ENCODE measurements around the gene PCDH19. TPM values are rescaled to one million over a fixed set of nuclear protein-coding genes. Genes with fewer than 3 reads are reported as not detected.

The PCDH19 gene
- polyA plus RNA-seq, 1 of the 3 experiments (the other 2 are of a cell fraction), result under 0.01 TPM

DNA sequence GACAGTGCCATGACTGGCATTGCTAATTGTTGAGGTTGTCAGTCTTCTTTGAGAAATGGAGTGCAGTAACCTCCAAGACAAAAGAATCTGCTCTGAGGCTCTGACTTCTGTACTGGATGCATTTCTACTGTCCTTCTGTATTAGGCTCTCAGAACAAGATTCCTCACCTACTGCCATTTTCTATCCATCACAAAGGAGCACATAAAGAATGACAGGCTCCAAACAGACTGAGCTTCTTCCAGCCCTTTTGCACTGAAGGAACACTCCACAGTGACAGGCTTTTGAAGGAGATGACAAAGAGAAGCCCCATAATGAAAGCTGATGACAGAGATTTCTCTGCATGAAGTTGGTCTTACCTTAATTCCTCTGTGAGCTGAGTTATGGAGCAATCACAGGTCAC is 162.2 kb downstream of the PCDH19 start:
- Histone ChIP-seq H2AFZ (ENCODE audit: low read depth) (no peak overlapping the region), H4K20me1 (ENCODE audit: insufficient read depth) (no peaks in the 10 kb centered on the region), H3K9me3 (no peaks in the 10 kb centered on the region), H3K9me2 (no peaks in the 10 kb centered on the region), H3F3A (replicated peaks; ENCODE audit: insufficient read depth) (no peaks in the 10 kb centered on the region), H3K36me3 (replicated peaks in 1 of 2; ENCODE audit: control insufficient read depth in 1 of 2, insufficient read depth in 2 of 2, low read length in 1 of 2) (no peaks in the 10 kb centered on the region), H3K9ac (no peak overlapping the region), H3K27ac (ENCODE audit: low read depth in 2 of 2, low read length in 1 of 2) (no peak overlapping the region), H3K27me3 (ENCODE audit: insufficient read depth) (no peaks in the 10 kb centered on the region), H3K4me3 (ENCODE audit: low read depth in 2 of 2, low read length in 1 of 2) (no peak overlapping the region), H3K79me2 (ENCODE audit: insufficient read depth) (no peaks in the 10 kb centered on the region), H3K4me1 (ENCODE audit: control insufficient read depth in 1 of 2, insufficient read depth in 2 of 2, low read depth in 1 of 2, low read length in 1 of 2) (no peaks in the 10 kb centered on the region), H3K4me2 (no peak overlapping the region)
- no peak for DNase-seq
- ChIA-PET CTCF (no interaction called here), POLR2A (no interaction called here)
- no peak for TF ChIP-seq TEAD4 (IDR thresholded peaks at IDR 0.05; ENCODE audit: borderline replicate concordance, insufficient read depth)
- TF ChIP-seq NRF1 (IDR thresholded peaks at IDR 0.05; ENCODE audit: low read depth, low read length), result no peak
- TF ChIP-seq RAD21 (IDR thresholded peaks at IDR 0.05; ENCODE audit: low read length), result no peak
- TF ChIP-seq, protein P1, sequence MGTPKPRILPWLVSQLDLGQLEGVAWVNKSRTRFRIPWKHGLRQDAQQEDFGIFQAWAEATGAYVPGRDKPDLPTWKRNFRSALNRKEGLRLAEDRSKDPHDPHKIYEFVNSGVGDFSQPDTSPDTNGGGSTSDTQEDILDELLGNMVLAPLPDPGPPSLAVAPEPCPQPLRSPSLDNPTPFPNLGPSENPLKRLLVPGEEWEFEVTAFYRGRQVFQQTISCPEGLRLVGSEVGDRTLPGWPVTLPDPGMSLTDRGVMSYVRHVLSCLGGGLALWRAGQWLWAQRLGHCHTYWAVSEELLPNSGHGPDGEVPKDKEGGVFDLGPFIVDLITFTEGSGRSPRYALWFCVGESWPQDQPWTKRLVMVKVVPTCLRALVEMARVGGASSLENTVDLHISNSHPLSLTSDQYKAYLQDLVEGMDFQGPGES (IDR thresholded peaks at IDR 0.05; ENCODE audit: low read depth, low read length), result no peak
- TF ChIP-seq RXRA (IDR thresholded peaks at IDR 0.05; ENCODE audit: borderline replicate concordance, low read depth), result no peak
- no peak for TF ChIP-seq FOXM1 (IDR thresholded peaks at IDR 0.05; ENCODE audit: low read depth)
- TF ChIP-seq JUND (IDR thresholded peaks at IDR 0.05), result no peak
- TF ChIP-seq GABPA (IDR thresholded peaks at IDR 0.05; ENCODE audit: low read depth), result no peak
- no peak for TF ChIP-seq SIN3A (IDR thresholded peaks at IDR 0.05; ENCODE audit: borderline replicate concordance, low read depth, low read length)
- TF ChIP-seq GATA2 (CRISPR knock-in tag; IDR thresholded peaks at IDR 0.05), result no peak
- TF ChIP-seq, protein P2, sequence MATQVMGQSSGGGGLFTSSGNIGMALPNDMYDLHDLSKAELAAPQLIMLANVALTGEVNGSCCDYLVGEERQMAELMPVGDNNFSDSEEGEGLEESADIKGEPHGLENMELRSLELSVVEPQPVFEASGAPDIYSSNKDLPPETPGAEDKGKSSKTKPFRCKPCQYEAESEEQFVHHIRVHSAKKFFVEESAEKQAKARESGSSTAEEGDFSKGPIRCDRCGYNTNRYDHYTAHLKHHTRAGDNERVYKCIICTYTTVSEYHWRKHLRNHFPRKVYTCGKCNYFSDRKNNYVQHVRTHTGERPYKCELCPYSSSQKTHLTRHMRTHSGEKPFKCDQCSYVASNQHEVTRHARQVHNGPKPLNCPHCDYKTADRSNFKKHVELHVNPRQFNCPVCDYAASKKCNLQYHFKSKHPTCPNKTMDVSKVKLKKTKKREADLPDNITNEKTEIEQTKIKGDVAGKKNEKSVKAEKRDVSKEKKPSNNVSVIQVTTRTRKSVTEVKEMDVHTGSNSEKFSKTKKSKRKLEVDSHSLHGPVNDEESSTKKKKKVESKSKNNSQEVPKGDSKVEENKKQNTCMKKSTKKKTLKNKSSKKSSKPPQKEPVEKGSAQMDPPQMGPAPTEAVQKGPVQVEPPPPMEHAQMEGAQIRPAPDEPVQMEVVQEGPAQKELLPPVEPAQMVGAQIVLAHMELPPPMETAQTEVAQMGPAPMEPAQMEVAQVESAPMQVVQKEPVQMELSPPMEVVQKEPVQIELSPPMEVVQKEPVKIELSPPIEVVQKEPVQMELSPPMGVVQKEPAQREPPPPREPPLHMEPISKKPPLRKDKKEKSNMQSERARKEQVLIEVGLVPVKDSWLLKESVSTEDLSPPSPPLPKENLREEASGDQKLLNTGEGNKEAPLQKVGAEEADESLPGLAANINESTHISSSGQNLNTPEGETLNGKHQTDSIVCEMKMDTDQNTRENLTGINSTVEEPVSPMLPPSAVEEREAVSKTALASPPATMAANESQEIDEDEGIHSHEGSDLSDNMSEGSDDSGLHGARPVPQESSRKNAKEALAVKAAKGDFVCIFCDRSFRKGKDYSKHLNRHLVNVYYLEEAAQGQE (IDR thresholded peaks at IDR 0.05; ENCODE audit: low read depth, low read length), result no peak
- TF ChIP-seq, protein P3, sequence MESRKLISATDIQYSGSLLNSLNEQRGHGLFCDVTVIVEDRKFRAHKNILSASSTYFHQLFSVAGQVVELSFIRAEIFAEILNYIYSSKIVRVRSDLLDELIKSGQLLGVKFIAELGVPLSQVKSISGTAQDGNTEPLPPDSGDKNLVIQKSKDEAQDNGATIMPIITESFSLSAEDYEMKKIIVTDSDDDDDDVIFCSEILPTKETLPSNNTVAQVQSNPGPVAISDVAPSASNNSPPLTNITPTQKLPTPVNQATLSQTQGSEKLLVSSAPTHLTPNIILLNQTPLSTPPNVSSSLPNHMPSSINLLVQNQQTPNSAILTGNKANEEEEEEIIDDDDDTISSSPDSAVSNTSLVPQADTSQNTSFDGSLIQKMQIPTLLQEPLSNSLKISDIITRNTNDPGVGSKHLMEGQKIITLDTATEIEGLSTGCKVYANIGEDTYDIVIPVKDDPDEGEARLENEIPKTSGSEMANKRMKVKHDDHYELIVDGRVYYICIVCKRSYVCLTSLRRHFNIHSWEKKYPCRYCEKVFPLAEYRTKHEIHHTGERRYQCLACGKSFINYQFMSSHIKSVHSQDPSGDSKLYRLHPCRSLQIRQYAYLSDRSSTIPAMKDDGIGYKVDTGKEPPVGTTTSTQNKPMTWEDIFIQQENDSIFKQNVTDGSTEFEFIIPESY (IDR thresholded peaks at IDR 0.05; ENCODE audit: borderline replicate concordance, low read depth), result no peak
